Stimulated activated CD8-positive, alpha-beta memory T cell treated with anti-CD3 and anti-CD28 coated beads, Interleukin-12 subunit alpha, Interleukin-12 subunit beta, amount 100 ng/mL, for 24 hours (primary cell): Measurements from ENCODE around the gene SSTR5.

Experiments used
- DNase-seq: peaks from one replicate; pipeline ENCODE4 v3.0.0-alpha.2; 2020; ENCODE audit errors: extremely low read depth

Gene SSTR5

GRCh38 chr16:1054660-1055556 is 17.6 kb upstream of the SSTR5 start:
- DNase-seq, result no peak

GRCh38 chr16:1055557-1055924 is 17.0 kb upstream of the SSTR5 start:
- DNase-seq, result no peak

DNA sequence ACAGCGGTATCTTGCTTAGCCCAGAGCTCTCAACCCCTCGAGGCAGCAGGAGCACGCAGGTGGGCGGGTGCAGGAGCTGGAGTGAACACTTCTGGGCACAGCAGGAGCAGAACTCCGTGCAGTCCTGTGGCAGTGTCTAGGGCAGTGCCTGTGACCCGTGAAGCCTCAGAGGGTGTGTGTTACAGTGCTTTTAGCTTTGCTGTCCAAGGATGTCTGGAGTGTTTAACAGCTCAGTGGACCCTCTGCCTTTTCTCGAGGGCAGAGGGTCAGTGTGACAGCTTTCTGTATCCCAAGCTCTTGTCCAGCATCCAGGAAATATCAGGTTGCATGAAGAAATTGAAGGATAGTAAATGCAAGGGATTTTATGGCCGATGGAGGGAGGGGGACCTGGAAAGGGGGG is 16.4 kb upstream of the SSTR5 start:
- DNase-seq, result no peak

DNA sequence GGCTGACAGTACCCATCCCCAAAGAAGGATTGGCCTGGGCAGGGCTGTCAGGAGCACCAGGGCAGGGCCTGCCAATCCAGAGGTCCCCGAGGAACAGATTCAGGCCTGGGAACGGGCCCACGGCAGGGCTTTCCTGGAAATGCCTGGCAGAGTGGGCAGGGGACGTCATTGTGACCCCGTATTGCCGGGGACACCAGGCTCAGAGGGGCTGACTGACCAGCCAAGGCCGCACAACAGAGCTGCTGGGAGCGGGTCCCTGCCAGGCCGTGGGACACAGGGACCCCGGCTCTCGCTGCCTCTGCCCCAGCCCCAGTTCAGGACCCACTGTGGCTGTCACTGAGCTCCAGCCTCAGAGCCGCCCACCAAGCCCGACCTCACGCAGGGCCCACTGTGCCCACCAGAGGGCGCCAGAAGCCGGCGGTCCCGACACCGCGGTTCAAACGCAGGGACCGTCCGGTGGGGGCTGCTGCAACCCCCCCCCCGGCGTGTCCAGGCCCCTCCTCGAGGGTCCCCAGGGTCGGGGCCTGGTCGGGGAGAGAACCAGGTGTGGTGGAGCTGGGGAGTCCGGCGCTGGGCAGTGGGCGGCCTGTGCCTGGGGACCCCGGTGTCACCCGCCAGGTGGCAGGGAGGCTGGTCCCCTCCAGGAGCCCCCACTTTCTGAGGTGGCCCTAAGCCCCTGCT is 15.2 kb upstream of the SSTR5 start:
- DNase-seq, result peak; percentile 49

- no peak for DNase-seq
Observed at GRCh38 chr16:1058216-1058615, 14.3 kb upstream of the SSTR5 start.

DNA sequence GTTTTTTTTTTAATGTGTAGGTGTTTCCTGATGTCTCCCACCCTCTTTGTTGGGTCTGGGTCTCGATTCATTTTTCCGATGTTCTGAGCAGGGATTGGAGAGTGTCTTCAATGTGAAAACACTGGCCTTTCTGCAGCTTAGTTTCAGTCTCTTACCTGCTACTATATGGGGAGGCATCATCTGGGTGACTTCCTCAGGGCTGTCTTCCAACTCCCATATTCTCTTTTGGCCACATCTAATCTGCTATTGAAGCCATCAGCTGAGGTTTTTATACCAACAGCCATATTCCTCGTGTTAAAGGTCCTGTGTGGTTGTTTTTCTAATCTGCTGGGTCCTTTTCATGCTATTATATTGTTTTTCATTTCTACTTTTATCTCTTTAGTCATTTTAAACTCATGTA is 13.2 kb upstream of the SSTR5 start:
- DNase-seq, result no peak

DNA sequence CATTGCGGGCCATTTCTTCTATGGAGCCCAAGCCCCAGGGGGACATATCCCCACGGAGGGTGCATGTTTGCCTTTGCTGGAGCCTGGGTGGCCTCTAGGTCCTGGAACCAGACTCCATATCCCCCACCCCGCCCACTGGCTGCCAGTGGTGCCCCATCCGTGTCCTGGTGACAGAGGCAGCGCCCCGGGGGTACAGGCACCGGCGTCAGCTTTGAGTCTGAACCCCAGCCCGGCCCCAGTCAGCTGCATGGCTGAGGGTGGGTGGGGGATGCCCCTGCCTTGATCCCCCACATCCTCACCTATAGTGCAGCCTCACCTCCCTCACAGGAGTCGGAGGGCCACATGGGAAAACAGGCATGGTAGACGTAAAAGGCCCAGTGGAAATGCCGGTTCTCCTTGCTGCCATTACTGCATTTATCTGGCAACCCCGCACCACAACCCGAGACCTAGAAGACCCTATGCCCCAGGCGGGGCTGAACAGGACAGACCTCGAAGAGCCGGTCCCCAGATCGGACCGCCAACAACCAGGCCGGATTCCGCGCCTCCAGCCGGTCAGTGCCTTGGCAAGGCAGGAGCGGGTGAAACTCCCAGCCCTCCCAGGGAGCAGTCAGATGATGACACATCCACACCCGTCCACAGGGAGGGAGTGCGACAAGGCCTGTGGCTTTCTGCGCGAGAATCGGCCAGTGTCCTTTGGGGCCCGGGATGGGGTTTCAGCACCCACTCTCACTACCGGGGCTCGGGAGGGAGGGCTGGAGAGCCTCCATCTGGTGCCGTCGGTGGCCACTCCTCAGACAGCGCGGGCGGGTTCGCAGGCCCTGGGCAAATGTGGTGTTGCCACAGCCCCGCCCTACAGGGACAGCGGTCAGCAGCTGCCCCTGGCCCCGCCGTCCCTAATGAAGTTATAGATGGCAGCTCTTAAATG is 11.9 kb upstream of the SSTR5 start:
- DNase-seq, result no peak

GRCh38 chr16:1061769-1062505 is 10.6 kb upstream of the SSTR5 start:
- no peak for DNase-seq

DNA sequence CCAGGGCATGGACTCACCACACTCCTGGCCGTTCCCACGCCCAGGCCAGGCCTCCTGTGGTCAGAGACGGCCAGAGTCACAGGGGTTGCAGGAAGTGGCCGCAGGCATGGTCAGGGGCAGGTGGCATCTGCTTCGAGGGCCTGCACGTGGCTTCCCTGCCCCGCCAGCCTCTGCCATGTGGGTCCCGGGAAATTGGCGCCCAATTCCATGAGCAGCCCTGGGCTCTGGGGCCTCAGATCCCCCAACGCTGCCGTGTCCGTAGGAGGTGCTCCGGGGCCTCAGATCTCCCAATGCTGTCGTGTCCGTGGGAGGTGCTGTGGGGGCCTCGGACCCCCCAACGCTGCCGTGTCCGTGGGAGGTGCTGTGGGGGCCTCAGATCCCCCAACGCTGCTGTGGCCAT is 9.7 kb upstream of the SSTR5 start:
- DNase-seq, result no peak

DNA sequence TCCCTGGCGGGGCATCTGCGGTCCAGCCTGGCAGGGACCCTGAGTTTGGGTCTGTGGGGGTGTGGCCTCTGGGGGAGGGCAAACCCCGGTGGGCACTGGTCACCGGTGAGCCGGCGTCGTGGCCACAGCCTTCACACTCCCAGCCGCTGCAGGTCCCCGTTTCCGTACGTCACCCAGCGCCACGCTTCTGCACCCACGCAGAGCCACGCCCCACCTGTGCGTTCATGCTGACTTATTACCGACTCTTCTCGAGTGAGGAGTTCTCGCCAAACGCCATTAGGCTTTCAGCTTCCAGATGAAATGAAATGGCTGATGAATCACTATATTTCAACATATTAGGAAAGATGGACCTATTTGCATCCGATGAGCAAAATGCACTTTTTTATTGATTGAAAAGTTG is 8.8 kb upstream of the SSTR5 start:
- DNase-seq, result no peak

- DNase-seq, result no peak
Observed at GRCh38 chr16:1065469-1066128, 6.9 kb upstream of the SSTR5 start.

DNA sequence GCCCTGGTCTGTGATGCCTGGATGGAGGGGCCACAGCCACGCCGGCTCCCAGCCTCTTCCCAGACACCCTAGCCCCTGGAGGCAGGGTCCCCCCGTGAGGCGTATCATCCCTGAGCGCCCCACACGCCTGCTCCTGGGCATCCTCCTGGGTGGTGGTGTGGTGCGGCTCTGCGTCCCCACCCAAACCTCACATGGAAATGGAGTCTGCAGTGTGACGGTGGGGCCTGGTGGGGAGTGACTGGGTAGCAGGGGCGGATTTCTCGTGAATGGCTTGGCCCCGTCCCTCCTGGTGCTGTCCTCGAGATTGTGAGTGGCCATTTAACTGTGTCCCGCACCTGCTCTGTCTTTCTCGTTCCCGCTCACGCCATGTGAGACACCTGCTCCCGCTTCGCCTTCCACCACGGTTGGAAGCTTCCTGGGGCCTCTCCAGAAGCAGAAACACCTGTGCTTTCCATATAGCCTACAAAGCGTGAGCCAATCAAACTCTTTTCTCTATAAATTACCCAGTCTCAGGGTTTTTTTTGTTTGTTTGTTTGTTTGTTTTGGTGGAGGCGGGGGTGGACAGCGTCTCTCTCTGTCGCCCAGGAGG is 5.9 kb upstream of the SSTR5 start:
- DNase-seq, result no peak

GRCh38 chr16:1067629-1068028 is 4.9 kb upstream of the SSTR5 start:
- no peak for DNase-seq

GRCh38 chr16:1068451-1068850 is 4.1 kb upstream of the SSTR5 start:
- no peak for DNase-seq

- DNase-seq, result no peak
Observed at GRCh38 chr16:1069154-1069553, 3.4 kb upstream of the SSTR5 start.

DNA sequence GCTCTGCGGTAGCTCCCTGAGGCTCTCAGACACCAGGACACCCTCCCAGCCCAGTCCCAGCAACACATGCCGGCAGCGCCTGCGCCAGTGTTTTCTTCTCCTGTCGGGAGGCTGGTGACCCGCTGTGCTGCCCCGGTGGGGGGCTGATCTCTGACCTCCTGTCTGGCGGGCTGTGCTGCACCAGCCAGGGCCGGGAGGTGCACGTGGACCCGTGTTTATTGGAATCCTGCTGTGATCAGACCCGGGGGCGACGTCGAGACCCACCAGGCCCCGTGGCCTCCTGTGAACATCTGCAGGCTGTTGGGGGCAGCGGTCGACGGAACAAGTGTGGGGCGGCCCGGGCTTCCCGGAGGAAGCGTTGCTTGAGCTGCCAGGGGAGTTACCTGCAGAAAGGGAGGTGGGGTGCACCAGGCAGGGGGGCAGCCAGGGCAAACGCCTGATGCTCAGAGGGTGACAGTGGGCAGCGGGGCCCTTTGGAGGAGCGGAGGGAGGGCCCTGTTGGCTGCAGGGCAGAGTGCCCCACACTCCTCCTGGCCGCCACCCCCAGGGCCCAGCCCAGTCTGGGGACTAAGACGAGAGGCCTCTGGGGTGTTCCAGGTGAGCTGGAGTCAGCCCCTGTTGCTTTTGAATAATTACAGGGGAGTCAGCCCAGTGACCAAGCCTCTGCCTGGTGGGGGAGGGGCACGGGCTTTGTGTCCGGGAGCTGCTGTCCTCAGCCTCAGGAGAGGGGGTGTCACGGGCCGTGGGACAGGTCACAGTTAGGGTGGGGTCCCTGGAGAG is 2.3 kb upstream of the SSTR5 start:
- no peak for DNase-seq

- DNase-seq, result no peak
Observed at GRCh38 chr16:1070864-1071408, 1.6 kb upstream of the SSTR5 start.

DNA sequence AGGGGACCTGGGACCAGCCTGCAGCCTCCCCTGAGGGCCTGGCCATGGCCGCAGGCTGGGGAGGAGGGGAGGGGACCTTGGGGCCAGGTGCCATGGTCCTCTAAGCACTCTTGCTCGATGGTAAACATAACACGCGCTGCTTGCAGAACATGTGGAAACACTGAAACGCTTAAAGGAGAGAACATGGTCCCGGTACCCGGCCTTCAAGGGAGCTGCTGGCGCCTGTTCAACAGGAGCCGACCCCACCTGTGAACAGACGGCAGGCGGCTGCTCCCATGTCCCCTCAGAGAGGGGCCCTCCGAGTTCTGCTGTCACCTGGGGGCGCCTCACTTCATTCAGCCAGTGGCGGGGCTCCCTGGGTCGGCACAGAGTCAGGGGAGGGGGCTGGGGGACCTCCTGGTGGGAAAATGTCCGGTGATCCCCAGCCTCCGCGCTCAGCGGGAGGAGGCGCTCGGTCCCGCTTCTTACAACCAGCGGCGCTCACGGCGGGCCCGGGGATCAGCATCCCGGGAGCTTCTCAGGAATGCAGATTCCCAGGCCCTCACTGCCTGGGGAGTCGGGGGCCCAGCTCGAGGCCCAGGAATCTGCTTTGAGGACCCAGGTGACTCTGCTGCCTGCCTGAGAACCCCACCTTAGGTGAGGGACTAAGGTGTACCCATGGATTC is 854 bp upstream of the SSTR5 start:
- no peak for DNase-seq

- no peak for DNase-seq
Observed at GRCh38 chr16:1073262-1073558, 663 bp downstream of the SSTR5 start.
